Measurements from ENCODE around the gene SLC13A3. TPM values are rescaled to one million over a fixed set of nuclear protein-coding genes. Genes with fewer than 3 reads are reported as not detected.

SLC13A3 gene
- polyA plus RNA-seq (ENCODE audit: insufficient read length in 3 of 3) = 10 to 100 TPM in 2 of 3 donors, 1 to 10 TPM in 1; 9.0 to 24.9 (median 17.6) TPM

DNA sequence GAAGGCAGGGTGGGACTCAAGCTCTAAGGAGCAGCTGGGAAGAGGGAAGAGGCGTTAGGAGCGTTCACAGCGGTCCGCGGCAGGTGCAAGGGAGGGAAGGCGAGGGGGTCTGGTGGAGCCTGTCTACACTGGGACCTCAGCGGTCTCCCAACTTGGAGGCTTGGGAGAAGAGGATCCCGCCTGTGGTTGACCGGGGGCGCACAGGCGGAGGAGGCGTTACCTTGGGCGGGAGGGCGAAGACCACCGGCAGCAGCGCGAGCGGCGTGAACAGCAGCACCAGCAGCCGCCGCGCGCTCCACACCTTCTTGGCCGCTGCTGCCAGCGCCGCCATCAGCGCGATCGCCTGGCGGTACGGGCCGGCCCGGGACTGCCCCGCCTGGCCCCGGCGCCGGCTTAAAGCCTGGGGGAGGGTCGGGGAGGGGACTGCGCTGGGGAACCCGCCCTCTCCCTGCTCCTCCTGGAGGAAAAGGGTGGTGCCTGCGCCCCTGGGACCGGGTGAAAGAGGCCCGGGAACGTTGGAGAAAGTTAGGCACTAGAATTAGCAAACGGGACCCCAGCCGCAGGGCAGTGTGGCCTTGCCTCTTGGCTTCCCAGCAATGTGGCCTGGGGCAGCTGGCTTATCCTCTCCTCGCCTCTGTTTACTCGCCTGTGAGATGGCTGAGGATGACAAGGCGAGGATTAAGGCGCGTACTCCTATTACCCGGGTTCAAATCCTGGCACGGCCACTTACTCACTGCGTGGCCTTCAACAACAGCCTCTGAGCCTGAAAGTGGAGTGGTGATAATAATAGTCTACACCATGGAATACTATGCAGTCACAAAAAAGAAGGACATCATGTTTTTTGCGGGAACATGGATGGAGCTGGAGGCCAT, at the start of gene SLC13A3:
Gene SLC13A3, minus strand, starts transcription at position 369 of the 872 bp plus-strand sequence. Its CDS starts 38 bp downstream, at position 331.
- DNase-seq (ENCODE audit: low read depth in 3 of 3, low spot score in 2 of 3) = no peak

- DNase-seq (ENCODE audit: low read depth in 3 of 3, low spot score in 2 of 3) = no peak
Measured at GRCh38 chr20:46701057-46701456, 49.8 kb upstream of the SLC13A3 start.

- DNase-seq (ENCODE audit: low read depth in 3 of 3, low spot score in 2 of 3) = no peak
Measured at GRCh38 chr20:46700481-46700880, 49.2 kb upstream of the SLC13A3 start.

DNA sequence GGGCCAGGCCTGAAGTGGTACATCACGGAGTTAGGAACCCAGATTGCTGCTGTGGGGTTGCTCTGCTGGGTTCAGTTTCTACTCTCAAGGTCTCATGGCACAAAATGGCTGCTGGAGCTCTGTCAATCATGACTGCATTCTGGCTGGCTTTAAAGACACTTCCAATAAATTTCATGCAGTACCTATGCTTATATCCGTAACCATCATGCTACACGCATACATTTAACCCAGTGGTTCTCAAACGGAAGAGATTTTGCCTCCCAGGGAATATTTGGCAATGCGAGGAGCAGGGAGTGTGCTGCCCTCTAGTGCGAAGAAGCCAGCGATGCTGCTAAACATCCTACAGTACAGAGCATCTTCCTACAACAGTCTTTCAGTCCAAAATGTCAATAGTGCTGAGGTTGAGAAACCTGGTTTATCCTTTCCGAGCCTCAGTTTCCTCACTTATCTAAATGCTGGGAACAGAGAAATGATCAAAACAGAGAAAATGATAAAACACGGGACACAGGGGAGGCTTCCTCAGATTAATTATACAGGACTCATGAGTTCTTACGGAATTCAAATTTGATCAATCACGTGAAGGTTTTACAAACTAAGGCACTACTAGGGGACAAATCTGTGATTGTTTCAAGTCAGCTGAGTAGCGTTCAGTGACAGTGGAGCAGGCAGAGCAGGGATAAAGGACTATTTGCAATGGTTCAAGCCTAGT, 48.5 kb upstream of the SLC13A3 start:
- DNase-seq (ENCODE audit: low read depth in 3 of 3, low spot score in 2 of 3) = no peak

DNA sequence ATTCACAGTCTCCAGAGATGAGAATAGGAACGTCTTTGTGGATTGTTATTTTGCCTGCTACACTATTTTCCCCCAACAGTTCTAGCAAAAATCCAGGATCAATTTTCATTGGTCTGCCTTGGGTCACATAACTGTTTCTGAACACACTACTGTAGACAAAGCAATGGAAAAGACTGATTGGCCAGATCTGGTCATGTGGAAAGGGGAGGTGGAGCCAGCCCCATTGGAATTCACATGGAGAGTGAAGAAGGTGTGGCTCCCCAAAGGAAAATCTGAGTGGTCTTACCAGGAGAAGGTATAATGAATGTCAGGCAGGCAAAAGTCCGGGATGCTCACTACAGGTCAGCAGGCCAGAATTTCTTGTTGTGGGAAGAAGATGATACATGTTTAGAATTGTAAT, 47.5 kb upstream of the SLC13A3 start:
- DNase-seq (ENCODE audit: low read depth in 3 of 3, low spot score in 2 of 3) = no peak

DNA sequence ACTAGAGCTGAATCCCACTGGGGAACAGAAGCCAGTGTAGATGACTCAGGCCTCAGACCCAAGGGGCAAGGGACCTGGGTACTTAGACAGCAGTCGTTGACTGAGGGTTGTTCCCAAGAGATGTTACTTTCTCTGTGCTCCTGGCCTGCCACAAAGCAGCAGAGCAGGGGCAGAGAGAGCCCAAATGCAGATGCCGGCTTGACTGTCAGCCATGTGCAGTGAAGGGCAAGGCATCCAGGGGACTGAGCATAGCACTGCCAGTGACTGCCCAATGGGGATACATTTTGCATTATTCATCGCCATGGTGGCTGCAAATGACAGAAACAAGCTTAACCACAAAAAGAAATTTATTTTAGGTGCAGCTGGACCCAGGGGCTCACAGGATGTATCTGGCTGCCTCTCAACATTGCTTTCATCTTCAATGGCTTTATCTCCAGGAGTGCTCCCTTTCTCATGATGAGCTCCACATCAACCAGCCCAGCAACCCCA, 45.6 kb upstream of the SLC13A3 start:
- DNase-seq (ENCODE audit: low read depth in 3 of 3, low spot score in 2 of 3) = no peak

- no peak for DNase-seq (ENCODE audit: low read depth in 3 of 3, low spot score in 2 of 3)
Measured at GRCh38 chr20:46695892-46696291, 44.6 kb upstream of the SLC13A3 start.

DNA sequence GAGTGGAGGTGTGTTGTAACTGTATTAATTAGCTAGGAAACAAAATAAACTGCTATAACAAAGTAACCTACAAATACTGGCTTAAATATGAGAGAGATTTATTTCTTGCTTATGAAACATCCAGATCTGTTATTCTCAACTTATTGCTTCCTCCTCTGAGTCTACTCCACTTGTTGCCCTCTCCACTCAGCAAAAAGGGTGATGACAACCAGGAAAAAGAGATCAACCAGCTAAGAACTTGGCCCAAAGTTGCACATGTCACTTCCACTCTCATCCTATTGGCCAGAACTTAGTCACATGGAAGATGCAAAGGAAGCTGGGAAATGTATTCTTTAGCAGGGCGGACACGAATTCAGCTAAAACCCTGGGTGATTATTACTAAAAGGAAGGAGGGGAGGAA, 43.2 kb upstream of the SLC13A3 start:
- DNase-seq (ENCODE audit: low read depth in 3 of 3, low spot score in 2 of 3) = no peak

- DNase-seq (ENCODE audit: low read depth in 3 of 3, low spot score in 2 of 3) = no peak
Measured at GRCh38 chr20:46691196-46691595, 39.9 kb upstream of the SLC13A3 start.

- no peak for DNase-seq (ENCODE audit: low read depth in 3 of 3, low spot score in 2 of 3)
Measured at GRCh38 chr20:46690219-46691106, 39.2 kb upstream of the SLC13A3 start.

GRCh38 chr20:46689754-46690085, 38.5 kb upstream of the SLC13A3 start:
- no peak for DNase-seq (ENCODE audit: low read depth in 3 of 3, low spot score in 2 of 3)

GRCh38 chr20:46689082-46689753, 38.0 kb upstream of the SLC13A3 start, which contains the start of gene TP53RK:
TP53RK (minus strand) TSS chr20:46689444; CDS start chr20:46689414, 30 bp downstream.
- peak; percentile 96 to 99 (median 98) for DNase-seq (ENCODE audit: low read depth in 3 of 3, low spot score in 2 of 3)

DNA sequence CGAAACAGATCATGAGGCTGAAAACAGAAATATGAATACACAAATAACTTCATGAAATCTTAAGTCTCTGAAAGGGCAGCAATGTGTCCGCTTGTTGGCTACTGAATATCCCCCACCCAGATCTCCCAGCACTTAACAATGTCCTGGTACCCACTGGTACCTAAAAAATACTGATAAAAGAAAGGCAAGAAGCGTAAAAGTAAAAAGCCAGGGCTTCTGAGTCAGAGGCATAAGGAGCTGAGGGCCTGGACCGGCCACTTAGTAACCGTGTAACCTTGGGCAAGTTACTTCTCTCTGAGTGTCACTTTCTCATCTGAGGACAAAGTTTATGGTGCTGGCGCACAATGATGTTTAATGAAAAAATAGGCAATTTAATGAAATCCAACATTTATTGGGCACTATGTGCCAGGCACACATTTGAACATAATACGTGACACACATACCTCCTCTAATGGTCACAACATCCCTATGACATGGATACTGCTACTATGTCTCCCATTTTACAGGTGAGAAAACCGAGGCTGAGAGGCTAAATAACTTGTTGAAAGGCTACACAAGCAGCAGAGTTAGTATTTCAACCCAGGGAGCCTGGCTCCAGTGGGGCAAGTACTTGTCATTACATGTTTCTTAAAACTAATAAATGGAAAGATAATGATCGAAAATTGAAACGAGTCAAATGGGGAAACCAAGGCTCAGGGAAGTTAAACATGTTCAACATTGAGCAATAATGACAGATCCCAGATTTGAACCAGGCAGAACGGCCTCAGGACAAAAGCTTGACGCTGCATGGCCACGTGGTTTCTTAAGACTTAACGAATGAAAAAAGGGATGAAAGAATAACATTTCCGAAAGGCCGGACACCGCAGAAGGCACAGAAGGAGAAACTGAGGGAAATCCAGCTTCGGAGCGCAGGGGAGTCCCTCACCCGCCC, 37.2 kb upstream of the SLC13A3 start:
- DNase-seq (ENCODE audit: low read depth in 3 of 3, low spot score in 2 of 3) = peak in 1 of 3 donors; percentile 27

GRCh38 chr20:46683939-46684750, 32.9 kb upstream of the SLC13A3 start:
- DNase-seq (ENCODE audit: low read depth in 3 of 3, low spot score in 2 of 3) = peak in 2 of 3 donors; percentile 41

- no peak for DNase-seq (ENCODE audit: low read depth in 3 of 3, low spot score in 2 of 3)
Measured at GRCh38 chr20:46683668-46683938, 32.3 kb upstream of the SLC13A3 start.

GRCh38 chr20:46683011-46683667, 31.9 kb upstream of the SLC13A3 start:
- DNase-seq (ENCODE audit: low read depth in 3 of 3, low spot score in 2 of 3) = no peak

DNA sequence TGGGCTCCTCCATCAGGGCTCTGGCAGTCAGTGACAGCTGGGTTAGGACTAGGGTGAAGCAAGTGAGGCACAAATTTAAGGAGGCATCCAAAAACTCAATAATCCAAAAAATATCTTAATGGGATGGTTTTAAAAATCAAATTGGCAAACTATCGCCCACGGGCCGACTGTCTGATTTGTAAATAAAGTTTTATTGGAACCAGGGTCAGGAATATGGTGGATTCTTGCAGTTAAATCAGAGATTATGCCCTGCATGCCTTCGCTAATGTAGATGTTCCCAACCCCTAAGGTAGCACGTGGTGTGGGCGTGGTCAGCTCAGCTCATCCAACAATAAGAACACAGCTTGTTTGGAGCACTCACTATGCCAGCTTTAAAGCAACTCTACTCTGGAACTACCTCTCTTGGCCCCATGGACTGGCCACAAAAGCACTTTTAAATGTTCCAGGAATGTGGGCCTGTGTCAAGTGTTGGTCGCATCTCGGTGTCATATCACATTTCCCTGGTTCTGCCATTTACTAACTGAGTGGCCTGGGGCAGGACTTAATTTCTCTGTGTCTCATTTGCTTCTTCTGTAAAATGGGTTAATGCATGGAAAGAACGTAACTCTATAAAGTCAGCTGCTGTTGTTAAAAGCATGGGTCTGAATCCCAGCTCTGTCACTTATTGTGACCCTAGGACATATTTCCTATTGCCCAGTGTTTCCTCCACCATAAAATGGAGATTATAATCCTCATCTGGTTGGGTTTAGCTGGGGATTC, 31.0 kb upstream of the SLC13A3 start:
- DNase-seq (ENCODE audit: low read depth in 3 of 3, low spot score in 2 of 3) = no peak
